ENCODE measurements around the gene PDCD2.

PDCD2 gene

DNA sequence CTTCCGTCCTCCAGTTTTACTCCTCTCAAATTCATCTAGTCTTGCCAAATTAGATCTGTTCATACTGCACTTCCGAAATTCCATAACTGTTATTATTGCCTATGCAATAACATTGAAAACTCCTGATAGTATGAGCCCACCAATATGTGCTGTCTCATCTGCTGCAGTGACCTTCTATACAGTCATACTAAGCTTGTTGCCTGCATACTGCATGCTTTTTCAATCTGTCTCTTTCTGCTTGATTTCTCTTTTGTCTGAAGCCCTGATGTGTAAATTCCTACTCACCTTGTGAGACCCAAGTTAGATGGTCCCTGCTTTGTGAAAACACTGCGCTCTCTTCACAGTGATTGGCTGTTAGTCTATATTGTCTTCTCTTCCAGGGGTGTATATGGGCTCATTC lies 29.1 kb downstream of the PDCD2 start:
- Histone ChIP-seq H2BK5ac (ENCODE audit: low read length) (no peak overlapping the region), H4K91ac (ENCODE audit: low read depth, low read length, poor library complexity) (no peak overlapping the region), H2BK15ac (ENCODE audit: low read length) (no peak overlapping the region), H3K27me3 (ENCODE audit: control insufficient read depth in 3 of 3, insufficient read depth in 3 of 3, low read depth in 1 of 3, low read length in 3 of 3) (no peaks in the 10 kb centered on the region), H2BK12ac (ENCODE audit: low read length) (no peak overlapping the region), H3K23ac (ENCODE audit: low read depth, low read length, poor library complexity) (no peak overlapping the region), H3K9ac (ENCODE audit: low read depth, low read length, poor library complexity) (no peak overlapping the region), H2AFZ (ENCODE audit: low read length) (no peak overlapping the region), H3K79me1 (ENCODE audit: low read depth, low read length) (peaks cover 5% of the 10 kb centered on the region), H3K18ac (ENCODE audit: low read length) (no peak overlapping the region), H2BK120ac (ENCODE audit: low read depth, low read length) (no peak overlapping the region), H3K4me3 (ENCODE audit: low read length in 2 of 2) (peak overlapping the region in 1 of 2 donors; percentile 71), H3K4ac (ENCODE audit: low read length) (no peak overlapping the region), H4K8ac (ENCODE audit: low read depth, low read length) (no peak overlapping the region), H3K27ac (replicated peaks; ENCODE audit: low read length) (no peak overlapping the region), H3K14ac (ENCODE audit: low read length) (no peak overlapping the region), H3K36me3 (replicated peaks in 1 of 2; ENCODE audit: control insufficient read depth in 2 of 2, insufficient read depth in 2 of 2, low read length in 2 of 2) (peaks cover 2 to 51% of the 10 kb centered on the region in 2 donors), H2AK5ac (ENCODE audit: low read depth, low read length) (no peak overlapping the region), H3K9me3 (replicated peaks in 1 of 2; ENCODE audit: control insufficient read depth in 2 of 2, insufficient read depth in 1 of 2, low read depth in 1 of 2, low read length in 2 of 2) (no peaks in the 10 kb centered on the region), H3K4me1 (ENCODE audit: control insufficient read depth in 2 of 2, insufficient read depth in 1 of 2, low read depth in 1 of 2, low read length in 2 of 2) (peaks cover 3 to 15% of the 10 kb centered on the region in 2 donors), H3K4me2 (ENCODE audit: insufficient read depth, low read length, poor library complexity, severe bottlenecking) (peak overlapping the region; percentile 46)
- DNase-seq (ENCODE audit: low spot score), result no peak
- no CpG with 5 or more reads among the region's 3 CpGs for WGBS, 2 donors (ENCODE audit: extremely low coverage in 2 of 2, insufficient read length in 2 of 2, insufficient replicate concordance in 1 of 2)

- peak overlapping the region; percentile 71 to 100 for H3K4me3 ChIP-seq (ENCODE audit: low read length in 2 of 2)
- peaks cover 2 to 51% of the 10 kb centered on the region in 2 donors for H3K36me3 ChIP-seq (replicated peaks in 1 of 2; ENCODE audit: control insufficient read depth in 2 of 2, insufficient read depth in 2 of 2, low read length in 2 of 2)
- H2BK5ac ChIP-seq (ENCODE audit: low read length), result peak overlapping the region; percentile 39
- no CpG with 5 or more reads among the region's 7 CpGs for WGBS, 2 donors (ENCODE audit: extremely low coverage in 2 of 2, insufficient read length in 2 of 2, insufficient replicate concordance in 1 of 2)
- no peak overlapping the region for H3K18ac ChIP-seq (ENCODE audit: low read length)
- peaks cover 5% of the 10 kb centered on the region for H3K79me1 ChIP-seq (ENCODE audit: low read depth, low read length)
- H2AFZ ChIP-seq (ENCODE audit: low read length), result peak overlapping the region; percentile 82
- H2BK12ac ChIP-seq (ENCODE audit: low read length), result no peak overlapping the region
- H3K9me3 ChIP-seq (replicated peaks in 1 of 2; ENCODE audit: control insufficient read depth in 2 of 2, insufficient read depth in 1 of 2, low read depth in 1 of 2, low read length in 2 of 2), result no peaks in the 10 kb centered on the region
- peaks cover 3 to 15% of the 10 kb centered on the region in 2 donors for H3K4me1 ChIP-seq (ENCODE audit: control insufficient read depth in 2 of 2, insufficient read depth in 1 of 2, low read depth in 1 of 2, low read length in 2 of 2)
- no peak overlapping the region for H3K4ac ChIP-seq (ENCODE audit: low read length)
- H3K9ac ChIP-seq (ENCODE audit: low read depth, low read length, poor library complexity), result peak overlapping the region; percentile 98
- peak overlapping the region; percentile 87 for H3K4me2 ChIP-seq (ENCODE audit: insufficient read depth, low read length, poor library complexity, severe bottlenecking)
- no peak overlapping the region for H2BK120ac ChIP-seq (ENCODE audit: low read depth, low read length)
- H2AK5ac ChIP-seq (ENCODE audit: low read depth, low read length), result no peak overlapping the region
- no peak overlapping the region for H3K23ac ChIP-seq (ENCODE audit: low read depth, low read length, poor library complexity)
- no peak overlapping the region for H3K14ac ChIP-seq (ENCODE audit: low read length)
- peak; percentile 1 for DNase-seq (ENCODE audit: low spot score)
- peak overlapping the region; percentile 100 for H4K8ac ChIP-seq (ENCODE audit: low read depth, low read length)
- no peak overlapping the region for H3K27ac ChIP-seq (replicated peaks; ENCODE audit: low read length)
- no peak overlapping the region for H2BK15ac ChIP-seq (ENCODE audit: low read length)
- no peaks in the 10 kb centered on the region for H3K27me3 ChIP-seq (ENCODE audit: control insufficient read depth in 3 of 3, insufficient read depth in 3 of 3, low read depth in 1 of 3, low read length in 3 of 3)
- no peak overlapping the region for H4K91ac ChIP-seq (ENCODE audit: low read depth, low read length, poor library complexity)
These were observed 29.7 kb downstream of the PDCD2 start for GRCh38 chr6:170554796-170555137.

- H3K4me1 ChIP-seq (ENCODE audit: control insufficient read depth in 2 of 2, insufficient read depth in 1 of 2, low read depth in 1 of 2, low read length in 2 of 2), result peaks cover 3 to 15% of the 10 kb centered on the region in 2 donors
- peak within 1 kb of the TSS; percentile 25 for H4K91ac ChIP-seq (ENCODE audit: low read depth, low read length, poor library complexity)
- H3K9me3 ChIP-seq (replicated peaks in 1 of 2; ENCODE audit: control insufficient read depth in 2 of 2, insufficient read depth in 1 of 2, low read depth in 1 of 2, low read length in 2 of 2), result no peaks in the 10 kb centered on the region
- WGBS, 2 donors (ENCODE audit: extremely low coverage in 2 of 2, insufficient read length in 2 of 2, insufficient replicate concordance in 1 of 2), result no CpG with 5 or more reads among the region's 51 CpGs
- H2AFZ ChIP-seq (ENCODE audit: low read length), result peak within 1 kb of the TSS; percentile 82
- no peaks in the 10 kb centered on the region for H3K27me3 ChIP-seq (ENCODE audit: control insufficient read depth in 3 of 3, insufficient read depth in 3 of 3, low read depth in 1 of 3, low read length in 3 of 3)
- H3K36me3 ChIP-seq (replicated peaks in 1 of 2; ENCODE audit: control insufficient read depth in 2 of 2, insufficient read depth in 2 of 2, low read length in 2 of 2), result peaks cover 2 to 51% of the 10 kb centered on the region in 2 donors
- H3K23ac ChIP-seq (ENCODE audit: low read depth, low read length, poor library complexity), result peak within 1 kb of the TSS; percentile 97
- H2BK15ac ChIP-seq (ENCODE audit: low read length), result no peak within 1 kb of the TSS
- H3K4me3 ChIP-seq (ENCODE audit: low read length in 2 of 2), result peak within 1 kb of the TSS; percentile 71 to 100
- no peak within 1 kb of the TSS for H2BK120ac ChIP-seq (ENCODE audit: low read depth, low read length)
- no peak within 1 kb of the TSS for H2BK12ac ChIP-seq (ENCODE audit: low read length)
- H3K9ac ChIP-seq (ENCODE audit: low read depth, low read length, poor library complexity), result peak within 1 kb of the TSS; percentile 98
- peak within 1 kb of the TSS; percentile 77 for H3K14ac ChIP-seq (ENCODE audit: low read length)
- peak; percentile 97 for DNase-seq (ENCODE audit: low spot score)
- peak within 1 kb of the TSS; percentile 87 for H3K4me2 ChIP-seq (ENCODE audit: insufficient read depth, low read length, poor library complexity, severe bottlenecking)
- H3K27ac ChIP-seq (replicated peaks; ENCODE audit: low read length), result no peak within 1 kb of the TSS
- H2BK5ac ChIP-seq (ENCODE audit: low read length), result peak within 1 kb of the TSS; percentile 39
- H3K18ac ChIP-seq (ENCODE audit: low read length), result peak within 1 kb of the TSS; percentile 76
- H3K79me1 ChIP-seq (ENCODE audit: low read depth, low read length), result peaks cover 5% of the 10 kb centered on the region
- no peak within 1 kb of the TSS for H3K4ac ChIP-seq (ENCODE audit: low read length)
- H4K8ac ChIP-seq (ENCODE audit: low read depth, low read length), result peak within 1 kb of the TSS; percentile 100
- no peak within 1 kb of the TSS for H2AK5ac ChIP-seq (ENCODE audit: low read depth, low read length)
These were observed 30.2 kb downstream of the PDCD2 start, which contains the start of gene TBP for GRCh38 chr6:170554013-170554795. TSS of gene TBP (plus strand) at chr6:170554369. CDS start at chr6:170557030, 2,661 bp downstream.

DNA sequence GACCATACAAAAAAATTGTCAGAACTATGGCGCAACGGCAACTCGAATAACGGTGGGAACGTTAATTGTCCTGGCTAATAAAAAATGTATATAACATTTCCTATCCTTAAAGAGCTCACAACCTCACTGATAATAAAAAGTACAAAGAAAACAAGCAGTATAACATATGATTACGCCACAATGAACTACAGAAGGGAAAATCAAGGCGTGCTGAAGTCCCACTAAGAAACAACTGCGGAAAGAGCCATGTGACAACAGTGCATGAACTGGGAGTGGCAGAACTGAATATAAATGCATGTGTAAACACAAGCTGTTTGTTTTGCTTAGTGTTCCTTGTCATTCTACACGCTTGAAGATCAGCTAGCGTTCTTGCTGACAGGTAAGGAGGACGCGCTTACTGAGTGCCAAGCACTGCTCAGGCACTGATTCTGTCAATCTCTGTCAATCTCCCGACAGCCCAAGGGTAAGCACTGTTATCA lies 30.9 kb downstream of the PDCD2 start:
- Histone ChIP-seq H3K4me2 (ENCODE audit: insufficient read depth, low read length, poor library complexity, severe bottlenecking) (peak overlapping the region; percentile 79), H2BK12ac (ENCODE audit: low read length) (no peak overlapping the region), H4K91ac (ENCODE audit: low read depth, low read length, poor library complexity) (no peak overlapping the region), H2BK120ac (ENCODE audit: low read depth, low read length) (no peak overlapping the region), H3K14ac (ENCODE audit: low read length) (no peak overlapping the region), H2AK5ac (ENCODE audit: low read depth, low read length) (no peak overlapping the region), H3K9me3 (replicated peaks in 1 of 2; ENCODE audit: control insufficient read depth in 2 of 2, insufficient read depth in 1 of 2, low read depth in 1 of 2, low read length in 2 of 2) (no peaks in the 10 kb centered on the region), H2AFZ (ENCODE audit: low read length) (peak overlapping the region; percentile 82), H4K8ac (ENCODE audit: low read depth, low read length) (no peak overlapping the region), H3K27ac (replicated peaks; ENCODE audit: low read length) (no peak overlapping the region), H3K4me1 (ENCODE audit: control insufficient read depth in 2 of 2, insufficient read depth in 1 of 2, low read depth in 1 of 2, low read length in 2 of 2) (peaks cover 3 to 15% of the 10 kb centered on the region in 2 donors), H2BK5ac (ENCODE audit: low read length) (no peak overlapping the region), H3K23ac (ENCODE audit: low read depth, low read length, poor library complexity) (no peak overlapping the region), H3K4me3 (ENCODE audit: low read length in 2 of 2) (peak overlapping the region; percentile 71 to 93), H2BK15ac (ENCODE audit: low read length) (no peak overlapping the region), H3K36me3 (replicated peaks in 1 of 2; ENCODE audit: control insufficient read depth in 2 of 2, insufficient read depth in 2 of 2, low read length in 2 of 2) (peaks cover 2 to 51% of the 10 kb centered on the region in 2 donors), H3K27me3 (ENCODE audit: control insufficient read depth in 3 of 3, insufficient read depth in 3 of 3, low read depth in 1 of 3, low read length in 3 of 3) (no peaks in the 10 kb centered on the region), H3K18ac (ENCODE audit: low read length) (no peak overlapping the region), H3K9ac (ENCODE audit: low read depth, low read length, poor library complexity) (no peak overlapping the region), H3K4ac (ENCODE audit: low read length) (no peak overlapping the region), H3K79me1 (ENCODE audit: low read depth, low read length) (peaks cover 5% of the 10 kb centered on the region)
- WGBS, 2 donors (ENCODE audit: extremely low coverage in 2 of 2, insufficient read length in 2 of 2, insufficient replicate concordance in 1 of 2), result no CpG with 5 or more reads among the region's 13 CpGs
- no peak for DNase-seq (ENCODE audit: low spot score)
